Heart right ventricle (tissue), 16 donors: ENCODE data around the gene NETO1. TPM values are rescaled to one million over a fixed set of nuclear protein-coding genes. Genes with fewer than 3 reads are reported as not detected.

Experiments
- ATAC-seq, 8 donors: fragments of 200-7000 bp; cut with Tn5 transposase; one replicate each; pipeline ENCODE4 v1.9.1; 2020; ENCODE audit warnings: mild to moderate bottlenecking in 8 of 8, moderate library complexity in 8 of 8, moderate number of reproducible peaks in 1 of 8
- DNase-seq, 2 donors: peaks; one replicate each; pipeline ENCODE4 v3.0.0-alpha.2; 2020
- H3K27ac ChIP-seq, 10 donors: fragments of 200-600 bp; sonication (generic) in 2 of 10; one replicate each; pipeline versions ENCODE4 v1.5.0 to v1.8.0; 2020 to 2022; ENCODE audit warnings: mild to moderate bottlenecking in 3 of 10
- H3K27me3 ChIP-seq, 7 donors: fragments of 200-600 bp; one replicate each; pipeline ENCODE4 v1.8.0; 2021 to 2022; ENCODE audit warnings: mild to moderate bottlenecking in 2 of 7
- H3K36me3 ChIP-seq, 9 donors: fragments of 200-600 bp; sonication (generic) in 1 of 9; one replicate each; pipeline versions ENCODE4 v1.5.0 to v1.8.0; 2020 to 2022; ENCODE audit warnings: mild to moderate bottlenecking in 2 of 9
- H3K4me1 ChIP-seq, 9 donors: fragments of 200-600 bp; sonication (generic) in 1 of 9; one replicate each; pipeline versions ENCODE4 v1.5.0 to v1.8.0; 2020 to 2022; ENCODE audit warnings: mild to moderate bottlenecking in 4 of 9
- H3K4me3 ChIP-seq, 10 donors: fragments of 200-600 bp; sonication (generic) in 2 of 10; one replicate each; pipeline versions ENCODE4 v1.5.0 to v1.8.0; 2020 to 2022; ENCODE audit warnings: mild to moderate bottlenecking in 7 of 10, moderate library complexity in 2 of 10
- H3K9me3 ChIP-seq, 11 donors: fragments of 200-600 bp in 10 of 11; sonication (generic) in 2 of 11; one replicate each; pipeline versions ENCODE4 v1.5.0 to v1.8.0; 2013 to 2022; ENCODE audit warnings: mild to moderate bottlenecking in 2 of 11, control low read depth in 1 of 11, moderate library complexity in 1 of 11
- WGBS, 2 donors: extraction: QIAGEN DNeasy Blood & Tissue Kit; methylation state at CpG; one replicate each; pipeline ENCODE4 v1.1.7; 2013; ENCODE audit warnings: inconsistent platforms in 1 of 2; 5-methylcytosine and 5-hydroxymethylcytosine counted together
- intact Hi-C, 10 donors: fragments of 100-400 bp; cut with DNase I; formaldehyde crosslinking; loops; one replicate each; pipeline versions ENCODE4 v1.11.1 to v1.14.2; 2022
- polyA plus RNA-seq, 2 donors: library from polyadenylated mRNA; stranded (reverse); fragments of 200-250 nt; gene quantifications; one replicate each; pipeline ENCODE4 v1.2.3, GENCODE V29; 2013
- total RNA-seq, 10 donors: library from RNA; stranded (reverse); fragmentation: NEBNext Ultra II Directional in 3 of 10; extraction: Animal tissue kit (Norgen Biotek cat#: 25700) in 3 of 10; gene quantifications; one replicate each; pipeline versions ENCODE4 v1.2.1 to v1.2.4, GENCODE V29; 2021 to 2023
- TF ChIP-seq, protein P1 (sequence below), 9 donors: fragments of 200-600 bp; sonication (generic) in 2 of 9; IDR thresholded peaks; one replicate each; pipeline versions ENCODE4 v1.5.0 to v1.8.0; 2021 to 2022; ENCODE audit warnings: antibody characterized with exemption in 9 of 9, mild to moderate bottlenecking in 5 of 9, moderate library complexity in 1 of 9
- donor health status: Arrhythmogenic right ventricular cardiomyopathy.
- donor health status: ischemic (EF 13 %, LVEDD 7.1; RV severe dilation, severe dysfunction).
- donor health status: healthy with polysubstance abuse.
- donor health status: DM: no; HTN: yes; CAD: no.
- donor health status: DM: no; HTN: no; CAD: no.
- donor health status: ischemic (EF 25% LVEDD 6.9; RV normal size, moderate dysfunction).
- donor health status: ischemic (EF 25% LVEDD 5.7; RV mildly dilated, moderate dysfunction).
- donor health status: healthy.
- donor health status: DM: yes; HTN: yes; CAD: no.
- donor health status: Ischemic cardiomyopathy.
- donor health status: ischemic (EF 35%, LVEDD 5.7; RV mildly dilated, moderate dysfunction).
- donor health status: nonischemic (EF 11% LVEDD 7.7; RV severe dilation, severe dysfunction).
- donor health status: DM: yes; HTN: yes; CAD: no.
- donor health status: PGD.
- donor health status: ischemic (EF 29% LVEDD 5.4; RV normal size, mild dysfunction).
- donor health status: nonischemic (EF 23%, LVEDD 6.1; RV moderate dilation, normal function).

The NETO1 gene
- total and polyA plus RNA-seq, 12 donors = 0.07 to 0.78 (median 0.52) TPM; not detected in 6

DNA sequence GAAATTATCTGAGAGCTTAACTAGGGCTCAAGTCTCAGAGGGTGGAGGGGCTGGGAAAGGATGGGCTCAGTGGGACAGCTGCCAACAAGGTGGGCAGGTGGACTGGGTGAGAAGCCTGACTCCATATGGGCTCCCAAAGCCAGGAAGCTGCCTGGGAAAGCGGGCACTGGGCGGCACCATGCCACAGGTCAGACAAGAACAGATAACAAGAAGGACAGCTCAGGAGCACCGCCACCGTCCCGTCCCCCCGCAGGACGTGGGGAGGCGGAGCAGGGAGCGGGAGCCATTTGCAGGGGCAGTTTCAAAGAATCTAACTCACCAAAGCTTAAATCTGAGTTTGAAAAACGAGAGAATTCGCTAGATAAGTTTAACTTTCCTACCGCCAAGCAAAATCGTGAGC lies 45.6 kb downstream of the NETO1 start:
- Histone ChIP-seq H3K4me3 (no peak overlapping the region), H3K27me3 (no peaks in the 10 kb centered on the region), H3K36me3 (no peaks in the 10 kb centered on the region), H3K27ac (no peak overlapping the region), H3K9me3 (no peaks in the 10 kb centered on the region), H3K4me1 (no peaks in the 10 kb centered on the region)
- TF ChIP-seq, protein P1, sequence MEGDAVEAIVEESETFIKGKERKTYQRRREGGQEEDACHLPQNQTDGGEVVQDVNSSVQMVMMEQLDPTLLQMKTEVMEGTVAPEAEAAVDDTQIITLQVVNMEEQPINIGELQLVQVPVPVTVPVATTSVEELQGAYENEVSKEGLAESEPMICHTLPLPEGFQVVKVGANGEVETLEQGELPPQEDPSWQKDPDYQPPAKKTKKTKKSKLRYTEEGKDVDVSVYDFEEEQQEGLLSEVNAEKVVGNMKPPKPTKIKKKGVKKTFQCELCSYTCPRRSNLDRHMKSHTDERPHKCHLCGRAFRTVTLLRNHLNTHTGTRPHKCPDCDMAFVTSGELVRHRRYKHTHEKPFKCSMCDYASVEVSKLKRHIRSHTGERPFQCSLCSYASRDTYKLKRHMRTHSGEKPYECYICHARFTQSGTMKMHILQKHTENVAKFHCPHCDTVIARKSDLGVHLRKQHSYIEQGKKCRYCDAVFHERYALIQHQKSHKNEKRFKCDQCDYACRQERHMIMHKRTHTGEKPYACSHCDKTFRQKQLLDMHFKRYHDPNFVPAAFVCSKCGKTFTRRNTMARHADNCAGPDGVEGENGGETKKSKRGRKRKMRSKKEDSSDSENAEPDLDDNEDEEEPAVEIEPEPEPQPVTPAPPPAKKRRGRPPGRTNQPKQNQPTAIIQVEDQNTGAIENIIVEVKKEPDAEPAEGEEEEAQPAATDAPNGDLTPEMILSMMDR (IDR thresholded peaks at IDR 0.05) = no peak
- no peak for DNase-seq
- 84% methylated on average over 13 of the region's 13 CpGs for WGBS, 2 donors
- ATAC-seq = no peak
- intact Hi-C loops = no loop called here

GRCh38 chr18:72820571-72820970 lies 47.2 kb downstream of the NETO1 start:
- Histone ChIP-seq H3K4me3 (no peak overlapping the region), H3K36me3 (no peaks in the 10 kb centered on the region), H3K9me3 (no peaks in the 10 kb centered on the region), H3K4me1 (no peaks in the 10 kb centered on the region), H3K27me3 (no peaks in the 10 kb centered on the region), H3K27ac (no peak overlapping the region)
- 62 to 69% methylated on average over 7 of the region's 7 CpGs for WGBS, 2 donors
- ATAC-seq = no peak
- no peak for DNase-seq
- TF ChIP-seq, protein P1 (IDR thresholded peaks at IDR 0.05) = no peak
- intact Hi-C loops = no loop called here

- Histone ChIP-seq H3K4me1 (no peaks in the 10 kb centered on the region), H3K27me3 (no peaks in the 10 kb centered on the region), H3K27ac (no peak overlapping the region), H3K9me3 (peaks cover 0 to under 1% (median 0%) of the 10 kb centered on the region in 11 donors), H3K4me3 (no peak overlapping the region), H3K36me3 (no peaks in the 10 kb centered on the region)
- DNase-seq (no peak), ATAC-seq (no peak)
- intact Hi-C loops = no loop called here
- TF ChIP-seq, protein P1 (IDR thresholded peaks at IDR 0.05) = no peak
Measured at GRCh38 chr18:72819050-72819449, 48.7 kb downstream of the NETO1 start.

DNA sequence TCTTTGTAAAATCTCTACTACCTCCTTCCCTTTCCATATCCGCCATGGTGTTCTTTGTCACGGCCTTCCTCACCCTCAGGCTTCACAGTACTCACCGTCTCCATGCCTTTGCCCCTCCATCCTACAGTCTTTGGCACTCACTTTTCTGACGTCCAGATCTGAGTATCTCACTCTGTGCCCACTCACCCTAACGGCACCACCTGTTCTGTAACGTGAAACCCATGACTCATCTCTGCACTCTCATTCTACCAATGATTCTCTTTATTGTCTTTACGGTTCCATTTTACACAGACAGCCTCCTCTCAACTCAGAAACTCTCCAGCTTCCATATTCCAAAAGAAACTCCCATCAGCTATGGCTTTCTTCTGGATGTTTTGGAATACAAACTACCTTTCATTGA lies 56.7 kb downstream of the NETO1 start:
- intact Hi-C loops = no loop called here
- peaks cover 0 to 6% (median 0%) of the 10 kb centered on the region in 7 donors for H3K27me3 ChIP-seq
- TF ChIP-seq, protein P1 (IDR thresholded peaks at IDR 0.05) = no peak

More for the DNA sequence above, 56.7 kb downstream of the NETO1 start:
- Histone ChIP-seq H3K9me3 (peaks cover 0 to 6% (median 0%) of the 10 kb centered on the region in 11 donors), H3K4me3 (no peak overlapping the region), H3K27ac (no peak overlapping the region), H3K36me3 (no peaks in the 10 kb centered on the region), H3K4me1 (peaks cover 0 to 6% (median 0%) of the 10 kb centered on the region in 9 donors)
- 72 to 76% methylated on average over 7 of the region's 7 CpGs for WGBS, 2 donors
- no peak for DNase-seq
- ATAC-seq = no peak
